ENCODE results near the gene HPN. TPM values are rescaled to one million over a fixed set of nuclear protein-coding genes. Genes with fewer than 3 reads are reported as not detected.

The HPN gene
- total and polyA plus RNA-seq, 2 experiments from 2014 or later: 150 to 241 TPM

DNA sequence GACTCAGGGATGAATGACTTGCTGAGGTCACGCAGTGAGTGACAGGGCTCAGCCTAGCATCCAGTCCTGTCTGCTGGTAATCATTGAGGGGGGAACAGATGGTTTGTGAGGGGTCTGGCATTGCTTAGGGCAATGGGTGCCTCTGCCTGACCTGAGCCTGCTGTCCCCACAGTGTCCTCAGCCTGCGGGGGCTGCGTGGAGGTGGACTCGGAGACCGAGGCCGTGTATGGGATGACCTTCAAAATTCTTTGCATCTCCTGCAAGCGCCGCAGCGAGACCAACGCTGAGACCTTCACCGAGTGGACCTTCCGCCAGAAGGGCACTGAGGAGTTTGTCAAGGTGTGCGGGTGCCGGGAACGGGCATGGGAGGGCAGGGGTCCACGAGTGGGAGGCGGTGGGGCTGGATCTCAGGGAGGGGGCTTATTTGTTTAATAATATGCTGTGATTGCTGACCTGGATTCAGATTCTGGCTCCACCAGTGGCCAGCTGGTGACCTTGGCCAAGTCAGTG, 9.1 kb upstream of the HPN start:
- no peak overlapping the region for H3K27ac ChIP-seq
- DNase-seq (ENCODE audit: low spot score): no peak
- no peaks in the 10 kb centered on the region for H3K9me3 ChIP-seq (ENCODE audit: low read depth)
- 94% methylated on average over 17 of the region's 17 CpGs for WGBS (ENCODE audit: low lambda C conversion rate, missing lambda C conversion rate)
- no peaks in the 10 kb centered on the region for H3K79me2 ChIP-seq
- peaks cover 28% of the 10 kb centered on the region for H3K27me3 ChIP-seq
- H2AFZ ChIP-seq: no peak overlapping the region
- H4K20me1 ChIP-seq (ENCODE audit: insufficient read depth, poor library complexity, severe bottlenecking): no peaks in the 10 kb centered on the region
- H3K4me3 ChIP-seq: no peak overlapping the region
- no peak overlapping the region for H3K4me2 ChIP-seq
- H3K36me3 ChIP-seq (replicated peaks; ENCODE audit: insufficient read depth, low read depth): no peaks in the 10 kb centered on the region
- H3K4me1 ChIP-seq (ENCODE audit: insufficient read depth): peaks cover 9% of the 10 kb centered on the region
- TF ChIP-seq EZH2 (IDR thresholded peaks at IDR 0.05; ENCODE audit: borderline replicate concordance) (no peak), EZH2phosphoT487 (IDR thresholded peaks at IDR 0.05; ENCODE audit: low read depth, severe bottlenecking, unreplicated experiment) (no peak)
- TF ChIP-seq, protein P1, sequence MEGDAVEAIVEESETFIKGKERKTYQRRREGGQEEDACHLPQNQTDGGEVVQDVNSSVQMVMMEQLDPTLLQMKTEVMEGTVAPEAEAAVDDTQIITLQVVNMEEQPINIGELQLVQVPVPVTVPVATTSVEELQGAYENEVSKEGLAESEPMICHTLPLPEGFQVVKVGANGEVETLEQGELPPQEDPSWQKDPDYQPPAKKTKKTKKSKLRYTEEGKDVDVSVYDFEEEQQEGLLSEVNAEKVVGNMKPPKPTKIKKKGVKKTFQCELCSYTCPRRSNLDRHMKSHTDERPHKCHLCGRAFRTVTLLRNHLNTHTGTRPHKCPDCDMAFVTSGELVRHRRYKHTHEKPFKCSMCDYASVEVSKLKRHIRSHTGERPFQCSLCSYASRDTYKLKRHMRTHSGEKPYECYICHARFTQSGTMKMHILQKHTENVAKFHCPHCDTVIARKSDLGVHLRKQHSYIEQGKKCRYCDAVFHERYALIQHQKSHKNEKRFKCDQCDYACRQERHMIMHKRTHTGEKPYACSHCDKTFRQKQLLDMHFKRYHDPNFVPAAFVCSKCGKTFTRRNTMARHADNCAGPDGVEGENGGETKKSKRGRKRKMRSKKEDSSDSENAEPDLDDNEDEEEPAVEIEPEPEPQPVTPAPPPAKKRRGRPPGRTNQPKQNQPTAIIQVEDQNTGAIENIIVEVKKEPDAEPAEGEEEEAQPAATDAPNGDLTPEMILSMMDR (IDR thresholded peaks at IDR 0.05; ENCODE audit: poor library complexity): no peak
- no peaks in the 10 kb centered on the region for H3K9me2 ChIP-seq (replicated peaks; ENCODE audit: insufficient read depth)

DNA sequence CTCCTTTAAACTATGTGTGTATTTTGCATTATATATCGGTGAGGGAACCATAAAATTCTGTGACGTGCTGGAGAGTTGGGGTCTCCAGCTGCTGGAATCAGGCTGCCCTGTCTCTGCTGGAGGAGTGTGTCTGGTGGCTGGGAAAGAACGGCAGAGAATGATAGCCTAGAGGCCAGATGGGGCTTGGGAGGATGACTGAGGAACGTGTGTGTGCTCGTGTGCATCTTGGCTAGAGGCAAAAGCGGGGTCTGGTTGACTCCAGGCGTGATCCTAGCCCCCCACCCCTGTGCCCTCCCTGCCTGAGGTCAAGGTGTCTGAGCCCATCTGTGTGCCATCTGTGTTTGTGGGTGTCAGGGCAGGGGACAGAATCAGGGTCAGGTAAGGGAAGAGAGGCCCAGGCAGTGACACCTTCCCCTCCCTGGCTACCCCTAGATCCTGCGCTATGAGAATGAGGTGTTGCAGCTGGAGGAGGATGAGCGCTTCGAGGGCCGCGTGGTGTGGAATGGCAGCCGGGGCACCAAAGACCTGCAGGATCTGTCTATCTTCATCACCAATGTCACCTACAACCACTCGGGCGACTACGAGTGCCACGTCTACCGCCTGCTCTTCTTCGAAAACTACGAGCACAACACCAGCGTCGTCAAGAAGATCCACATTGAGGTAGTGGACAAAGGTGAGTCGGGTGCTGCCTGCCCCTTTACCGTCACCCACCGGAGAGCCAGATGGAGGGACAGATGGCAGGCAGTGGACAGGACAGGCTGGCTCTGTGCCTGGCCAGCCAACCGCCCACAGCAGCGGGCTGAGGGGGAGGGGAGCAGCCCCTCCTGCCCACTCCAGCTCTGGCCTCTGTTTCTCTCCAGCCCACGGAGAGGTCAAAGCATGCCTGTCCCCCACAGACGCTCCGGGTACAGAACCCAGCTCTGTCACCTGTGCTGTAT, 8.2 kb upstream of the HPN start:
- Histone ChIP-seq H3K9me2 (replicated peaks; ENCODE audit: insufficient read depth) (no peaks in the 10 kb centered on the region), H3K4me2 (no peak overlapping the region), H3K79me2 (no peaks in the 10 kb centered on the region), H3K36me3 (replicated peaks; ENCODE audit: insufficient read depth, low read depth) (no peaks in the 10 kb centered on the region), H3K27ac (no peak overlapping the region), H3K4me3 (no peak overlapping the region), H3K4me1 (ENCODE audit: insufficient read depth) (peaks cover 9% of the 10 kb centered on the region), H3K9me3 (ENCODE audit: low read depth) (no peaks in the 10 kb centered on the region), H3K27me3 (peaks cover 28% of the 10 kb centered on the region), H2AFZ (no peak overlapping the region), H4K20me1 (ENCODE audit: insufficient read depth, poor library complexity, severe bottlenecking) (no peaks in the 10 kb centered on the region)
- 94% methylated on average over 30 of the region's 30 CpGs for WGBS (ENCODE audit: low lambda C conversion rate, missing lambda C conversion rate)
- no peak for TF ChIP-seq EZH2 (IDR thresholded peaks at IDR 0.05; ENCODE audit: borderline replicate concordance)
- no peak for TF ChIP-seq EZH2phosphoT487 (IDR thresholded peaks at IDR 0.05; ENCODE audit: low read depth, severe bottlenecking, unreplicated experiment)
- TF ChIP-seq, protein P1 (IDR thresholded peaks at IDR 0.05; ENCODE audit: poor library complexity): no peak
- no peak for DNase-seq (ENCODE audit: low spot score)

DNA sequence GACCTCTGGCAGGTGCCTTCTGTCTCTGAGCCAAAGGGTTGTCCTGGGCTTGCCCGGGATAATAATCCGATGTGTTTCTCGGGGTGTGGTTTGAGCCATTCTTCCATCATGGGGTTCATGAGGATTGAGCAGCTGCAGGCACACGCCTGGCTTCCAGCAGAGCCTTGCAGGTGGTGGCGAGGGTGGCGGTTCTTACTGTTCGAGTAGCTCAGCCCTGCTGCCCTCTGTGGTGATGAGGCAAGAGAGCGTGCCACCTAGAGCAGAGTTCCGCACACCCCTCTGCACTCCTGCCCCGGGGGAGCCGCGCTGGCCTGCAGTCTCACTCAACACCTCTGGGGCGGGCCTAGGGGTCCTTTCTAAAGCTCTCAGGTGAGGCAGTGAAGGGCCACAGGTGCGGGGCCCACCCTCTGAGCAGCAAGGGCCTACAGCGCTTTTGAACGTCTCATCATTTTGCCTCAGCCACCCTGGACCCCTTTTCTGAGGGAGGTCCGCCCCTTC, 7.5 kb upstream of the HPN start:
- no peaks in the 10 kb centered on the region for H3K79me2 ChIP-seq
- H4K20me1 ChIP-seq (ENCODE audit: insufficient read depth, poor library complexity, severe bottlenecking): no peaks in the 10 kb centered on the region
- no peak overlapping the region for H3K4me2 ChIP-seq
- no peaks in the 10 kb centered on the region for H3K36me3 ChIP-seq (replicated peaks; ENCODE audit: insufficient read depth, low read depth)
- TF ChIP-seq EZH2 (IDR thresholded peaks at IDR 0.05; ENCODE audit: borderline replicate concordance): no peak
- TF ChIP-seq, protein P1 (IDR thresholded peaks at IDR 0.05; ENCODE audit: poor library complexity): no peak
- TF ChIP-seq EZH2phosphoT487 (IDR thresholded peaks at IDR 0.05; ENCODE audit: low read depth, severe bottlenecking, unreplicated experiment): no peak
- H3K4me3 ChIP-seq: no peak overlapping the region
- no peak overlapping the region for H2AFZ ChIP-seq
- H3K9me3 ChIP-seq (ENCODE audit: low read depth): no peaks in the 10 kb centered on the region
- peaks cover 9% of the 10 kb centered on the region for H3K4me1 ChIP-seq (ENCODE audit: insufficient read depth)
- H3K27me3 ChIP-seq: peaks cover 28% of the 10 kb centered on the region
- no peaks in the 10 kb centered on the region for H3K9me2 ChIP-seq (replicated peaks; ENCODE audit: insufficient read depth)
- WGBS (ENCODE audit: low lambda C conversion rate, missing lambda C conversion rate): 96% methylated on average over 17 of the region's 17 CpGs
- no peak for DNase-seq (ENCODE audit: low spot score)
- H3K27ac ChIP-seq: no peak overlapping the region
